MCF 10A (cell line): ENCODE data around the gene SLC5A6. TPM values are rescaled to one million over a fixed set of nuclear protein-coding genes. Genes with fewer than 3 reads are reported as not detected.

Experiments
- BruUV-seq: library from RNA; stranded (reverse); fragments of 400-500 nt; replicated peaks from 2 replicates; lab custom pipeline; 2021; lab: Mats Ljungman, UMichigan
- CTCF ChIA-PET: fragments of 300-600 bp; sonication (Branson Sonifier 250); formaldehyde crosslinking; extraction: SDS; loops from one replicate; lab custom pipeline; 2021; ENCODE audit warnings: antibody characterized with exemption, inconsistent platforms; lab: Yijun Ruan, JAX
- POLR2A ChIA-PET: fragments of 300-600, 350-650 bp; sonication (Branson Sonifier 250); formaldehyde crosslinking; extraction: SDS; loops from one replicate; lab custom pipeline; 2020; ENCODE audit warnings: antibody characterized with exemption, inconsistent platforms; lab: Yijun Ruan, JAX
- DNase-seq: peaks from one replicate; pipeline ENCODE4 v3.0.0-alpha.2; 2018; ENCODE audit not compliant: unreplicated experiment
- H3K27ac Mint-ChIP-seq: one replicate; pipeline ENCODE4 v1.8.0; 2022; ENCODE audit warnings: mild to moderate bottlenecking, low read depth, mixed read lengths; ENCODE audit not compliant: unreplicated experiment
- H3K27me3 Mint-ChIP-seq: one replicate; pipeline ENCODE4 v1.8.0; 2022; ENCODE audit warnings: mixed read lengths; ENCODE audit not compliant: insufficient read depth, unreplicated experiment
- H3K36me3 Mint-ChIP-seq: one replicate; pipeline ENCODE4 v1.8.0; 2022; ENCODE audit warnings: mild to moderate bottlenecking, moderate library complexity, mixed read lengths; ENCODE audit not compliant: insufficient read depth, unreplicated experiment
- H3K4me1 Mint-ChIP-seq: one replicate; pipeline ENCODE4 v1.8.0; 2022; ENCODE audit warnings: mixed read lengths; ENCODE audit not compliant: insufficient read depth, unreplicated experiment
- H3K4me3 Mint-ChIP-seq: one replicate; pipeline ENCODE4 v1.8.0; 2022; ENCODE audit warnings: mild to moderate bottlenecking, moderate library complexity, mixed read lengths; ENCODE audit not compliant: unreplicated experiment
- H3K9me3 Mint-ChIP-seq: one replicate; pipeline ENCODE4 v1.8.0; 2022; ENCODE audit warnings: mixed read lengths; ENCODE audit not compliant: unreplicated experiment
- CTCF ChIP-seq: fragments of 200-600 bp; IDR thresholded peaks from one replicate; pipeline ENCODE4 v1.8.0; 2022; ENCODE audit warnings: antibody characterized with exemption, mild to moderate bottlenecking; ENCODE audit not compliant: unreplicated experiment
- intact Hi-C: fragments of 100-400 bp; cut with micrococcal nuclease; formaldehyde crosslinking; loops from 2 replicates; pipeline ENCODE4 v1.14.1; 2022
- total RNA-seq: library from RNA; stranded (reverse); gene quantifications from 2 replicates; pipeline ENCODE4 v1.2.3, GENCODE V29; 2022

The SLC5A6 gene
- total RNA-seq, 1 experiment from 2014 or later = 25.9 TPM

GRCh38 chr2:27204566-27204965 lies 7.5 kb downstream of the SLC5A6 start:
- no peaks in the 10 kb centered on the region for H3K27me3 Mint-ChIP-seq
- peaks cover 5% of the 10 kb centered on the region for H3K4me1 Mint-ChIP-seq
- H3K36me3 Mint-ChIP-seq = peaks cover 58% of the 10 kb centered on the region
- intact Hi-C loops = no loop called here
- ChIA-PET CTCF (no interaction called here), POLR2A (no interaction called here)
- no peak overlapping the region for H3K27ac Mint-ChIP-seq
- no peak overlapping the region for H3K4me3 Mint-ChIP-seq
- BruUV-seq = no TSS peak
- no peak for TF ChIP-seq CTCF
- no peak for DNase-seq
- H3K9me3 Mint-ChIP-seq = no peaks in the 10 kb centered on the region

GRCh38 chr2:27203741-27204140 lies 8.3 kb downstream of the SLC5A6 start:
- H3K9me3 Mint-ChIP-seq = no peaks in the 10 kb centered on the region
- H3K4me1 Mint-ChIP-seq = peaks cover 4% of the 10 kb centered on the region
- H3K4me3 Mint-ChIP-seq = no peak overlapping the region
- no peak for DNase-seq
- H3K27ac Mint-ChIP-seq = no peak overlapping the region
- H3K36me3 Mint-ChIP-seq = peaks cover 60% of the 10 kb centered on the region
- intact Hi-C loops = no loop called here
- no peak for TF ChIP-seq CTCF
- no peaks in the 10 kb centered on the region for H3K27me3 Mint-ChIP-seq
- BruUV-seq = no TSS peak
- CTCF ChIA-PET = no interaction called here
- POLR2A ChIA-PET = no interaction called here

GRCh38 chr2:27202854-27203253 lies 9.2 kb downstream of the SLC5A6 start:
- Mint-ChIP-seq H3K4me3 (no peak overlapping the region), H3K9me3 (no peaks in the 10 kb centered on the region), H3K27me3 (no peaks in the 10 kb centered on the region), H3K36me3 (peaks cover 57% of the 10 kb centered on the region), H3K27ac (no peak overlapping the region), H3K4me1 (peaks cover 4% of the 10 kb centered on the region)
- ChIA-PET CTCF (interaction anchor here (2.1 kb wide), 1 partner anchor 9 kb away, joined by 5 read pairs; the partner anchor contains the start of genes ATRAID and SLC5A6), POLR2A (no interaction called here)
- BruUV-seq = no TSS peak
- intact Hi-C loops = no loop called here
- peak; percentile 27 for DNase-seq
- no peak for TF ChIP-seq CTCF

GRCh38 chr2:27201675-27202074 lies 10.4 kb downstream of the SLC5A6 start:
- H3K36me3 Mint-ChIP-seq = peaks cover 52% of the 10 kb centered on the region
- no peak overlapping the region for H3K27ac Mint-ChIP-seq
- POLR2A ChIA-PET = no interaction called here
- H3K4me1 Mint-ChIP-seq = no peaks in the 10 kb centered on the region
- H3K27me3 Mint-ChIP-seq = no peaks in the 10 kb centered on the region
- H3K4me3 Mint-ChIP-seq = no peak overlapping the region
- DNase-seq = no peak
- intact Hi-C loops = no loop called here
- BruUV-seq = no TSS peak
- no peak for TF ChIP-seq CTCF
- CTCF ChIA-PET = interaction anchor here (1.0 to 2.1 kb wide), 2 partner anchors 10 to 78 kb away, joined by 3 to 5 read pairs; partner anchors contain the start of genes ATRAID and SLC5A6
- no peaks in the 10 kb centered on the region for H3K9me3 Mint-ChIP-seq
